Esophagus muscularis mucosa (tissue), 4 donors: ENCODE data around the gene RCBTB1.

ENCODE experiments used
- EP300 ChIP-seq: sonication (generic); formaldehyde crosslinking; IDR thresholded peaks from one replicate; pipeline ENCODE4 v1.6.1; 2017; ENCODE audit warnings: antibody characterized with exemption
- POLR2A ChIP-seq: fragments of 450-650 bp; IDR thresholded peaks from one replicate; pipeline ENCODE4 v1.6.1; 2017; ENCODE audit warnings: antibody characterized with exemption, moderate library complexity, mild to moderate bottlenecking, low read depth
- POLR2AphosphoS5 ChIP-seq, 2 donors: sonication (generic); formaldehyde crosslinking; IDR thresholded peaks; one replicate each; pipeline ENCODE4 v1.6.1; 2017; ENCODE audit warnings: antibody characterized with exemption in 2 of 2
- TF ChIP-seq, protein P1 (sequence below), 3 experiments: fragments of 200-600 bp in 2 of 3; fragments of 450-650 bp in 1 of 3; sonication (generic) in 2 of 3; IDR thresholded peaks; one replicate each; pipeline ENCODE4 v1.5.1; 2017 to 2019; ENCODE audit warnings: antibody characterized with exemption in 3 of 3, mild to moderate bottlenecking in 2 of 3, moderate library complexity in 1 of 3

DNA sequence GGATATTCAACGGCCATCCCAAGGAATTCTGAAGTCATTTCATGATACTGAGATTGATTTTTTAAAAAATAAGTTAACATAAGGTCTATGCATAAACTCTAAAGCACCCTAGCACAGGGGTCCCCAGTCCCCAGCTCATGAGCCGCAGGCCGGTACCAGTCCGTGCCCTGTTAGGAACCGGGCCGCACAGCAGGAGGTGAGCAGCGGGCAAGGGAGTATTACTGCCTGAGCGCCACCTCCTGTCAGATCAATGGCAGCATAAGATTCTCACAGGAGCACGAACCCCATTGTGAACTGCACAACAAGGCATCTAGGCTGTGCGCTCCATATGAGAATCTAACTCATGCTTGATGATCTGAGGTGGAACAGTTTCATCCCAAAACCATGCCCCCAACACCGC is 31.0 kb downstream of the RCBTB1 start:
- TF ChIP-seq POLR2A (no peak), POLR2AphosphoS5 (IDR thresholded peaks at IDR 0.05) (no peak), EP300 (no peak)
- TF ChIP-seq, protein P1, sequence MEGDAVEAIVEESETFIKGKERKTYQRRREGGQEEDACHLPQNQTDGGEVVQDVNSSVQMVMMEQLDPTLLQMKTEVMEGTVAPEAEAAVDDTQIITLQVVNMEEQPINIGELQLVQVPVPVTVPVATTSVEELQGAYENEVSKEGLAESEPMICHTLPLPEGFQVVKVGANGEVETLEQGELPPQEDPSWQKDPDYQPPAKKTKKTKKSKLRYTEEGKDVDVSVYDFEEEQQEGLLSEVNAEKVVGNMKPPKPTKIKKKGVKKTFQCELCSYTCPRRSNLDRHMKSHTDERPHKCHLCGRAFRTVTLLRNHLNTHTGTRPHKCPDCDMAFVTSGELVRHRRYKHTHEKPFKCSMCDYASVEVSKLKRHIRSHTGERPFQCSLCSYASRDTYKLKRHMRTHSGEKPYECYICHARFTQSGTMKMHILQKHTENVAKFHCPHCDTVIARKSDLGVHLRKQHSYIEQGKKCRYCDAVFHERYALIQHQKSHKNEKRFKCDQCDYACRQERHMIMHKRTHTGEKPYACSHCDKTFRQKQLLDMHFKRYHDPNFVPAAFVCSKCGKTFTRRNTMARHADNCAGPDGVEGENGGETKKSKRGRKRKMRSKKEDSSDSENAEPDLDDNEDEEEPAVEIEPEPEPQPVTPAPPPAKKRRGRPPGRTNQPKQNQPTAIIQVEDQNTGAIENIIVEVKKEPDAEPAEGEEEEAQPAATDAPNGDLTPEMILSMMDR (IDR thresholded peaks at IDR 0.05) = no peak
